Muscle layer of duodenum (tissue), 2 donors: ENCODE measurements around the gene TRIP4.
"Not testable (repeated sequence)": the region's sequence is repeated elsewhere in the genome, so short reads cannot be mapped to it uniquely, and the experiment has no call there.

Experiments
- H3K27ac ChIP-seq: one replicate; pipeline ENCODE4 v1.7.0; 2013; ENCODE audit warnings: mild to moderate bottlenecking, low read length
- H3K27me3 ChIP-seq: one replicate; pipeline ENCODE4 v1.7.0; 2013; ENCODE audit warnings: low read depth, mild to moderate bottlenecking, control low read depth, low read length
- H3K36me3 ChIP-seq, 2 donors: one replicate each; pipeline ENCODE4 v1.7.0; 2013; ENCODE audit warnings: low read length in 2 of 2, control low read depth in 1 of 2, mild to moderate bottlenecking in 1 of 2; ENCODE audit not compliant: insufficient read depth in 2 of 2, control insufficient read depth in 1 of 2
- H3K4me1 ChIP-seq, 2 donors: one replicate each; pipeline ENCODE4 v1.7.0; 2013; ENCODE audit warnings: low read length in 2 of 2, mild to moderate bottlenecking in 2 of 2, control low read depth in 1 of 2, moderate library complexity in 1 of 2; ENCODE audit not compliant: insufficient read depth in 2 of 2, control insufficient read depth in 1 of 2
- H3K4me3 ChIP-seq, 2 donors: one replicate each; pipeline ENCODE4 v1.7.0; 2013; ENCODE audit warnings: low read length in 2 of 2, low read depth in 1 of 2, mild to moderate bottlenecking in 1 of 2
- H3K9me3 ChIP-seq, 2 donors: one replicate each; pipeline ENCODE4 v1.7.0; 2013; ENCODE audit warnings: low read length in 2 of 2, control low read depth in 1 of 2, mild to moderate bottlenecking in 1 of 2; ENCODE audit not compliant: control insufficient read depth in 1 of 2
- donor health status: healthy.

TRIP4 gene

GRCh38 chr15:64466408-64467141 lies 78.9 kb downstream of the TRIP4 start:
- Histone ChIP-seq H3K36me3 (no peaks in the 10 kb centered on the region), H3K27me3 (no peaks in the 10 kb centered on the region), H3K27ac (no peak overlapping the region), H3K9me3 (no peaks in the 10 kb centered on the region), H3K4me1 (peaks cover 27 to 52% of the 10 kb centered on the region in 2 donors), H3K4me3 (no peak overlapping the region)

- no peaks in the 10 kb centered on the region for H3K9me3 ChIP-seq
- H3K27ac ChIP-seq = no peak overlapping the region
- H3K36me3 ChIP-seq = no peaks in the 10 kb centered on the region
- H3K4me1 ChIP-seq = peaks cover under 1 to 5% of the 10 kb centered on the region in 2 donors
- no peak overlapping the region for H3K4me3 ChIP-seq
- H3K27me3 ChIP-seq = no peaks in the 10 kb centered on the region
Observed at GRCh38 chr15:64472161-64472560, 84.5 kb downstream of the TRIP4 start.

GRCh38 chr15:64474846-64475245 lies 87.2 kb downstream of the TRIP4 start:
- no peaks in the 10 kb centered on the region for H3K36me3 ChIP-seq
- H3K4me1 ChIP-seq = no peaks in the 10 kb centered on the region
- H3K9me3 ChIP-seq = no peaks in the 10 kb centered on the region
- H3K27ac ChIP-seq = no peak overlapping the region
- no peaks in the 10 kb centered on the region for H3K27me3 ChIP-seq
- H3K4me3 ChIP-seq = no peak overlapping the region

GRCh38 chr15:64476550-64476949 lies 88.9 kb downstream of the TRIP4 start:
- Histone ChIP-seq H3K27ac (no peak overlapping the region), H3K27me3 (no peaks in the 10 kb centered on the region), H3K4me1 (no peaks in the 10 kb centered on the region), H3K36me3 (no peaks in the 10 kb centered on the region), H3K9me3 (no peaks in the 10 kb centered on the region), H3K4me3 (no peak overlapping the region)

- Histone ChIP-seq H3K27ac (no peak overlapping the region), H3K36me3 (no peaks in the 10 kb centered on the region), H3K4me3 (no peak overlapping the region), H3K4me1 (no peaks in the 10 kb centered on the region), H3K9me3 (no peaks in the 10 kb centered on the region), H3K27me3 (no peaks in the 10 kb centered on the region)
Observed at GRCh38 chr15:64478863-64479262, 91.2 kb downstream of the TRIP4 start.

- Histone ChIP-seq H3K4me1 (no peaks in the 10 kb centered on the region), H3K36me3 (no peaks in the 10 kb centered on the region), H3K27ac (no peak overlapping the region)
Observed at GRCh38 chr15:64480891-64481290, 93.3 kb downstream of the TRIP4 start.

GRCh38 chr15:64483749-64484148 lies 96.1 kb downstream of the TRIP4 start:
- no peak overlapping the region for H3K4me3 ChIP-seq
- no peaks in the 10 kb centered on the region for H3K36me3 ChIP-seq
- H3K27ac ChIP-seq = no peak overlapping the region
- H3K27me3 ChIP-seq = no peaks in the 10 kb centered on the region
- no peaks in the 10 kb centered on the region for H3K4me1 ChIP-seq
- no peaks in the 10 kb centered on the region for H3K9me3 ChIP-seq

More at GRCh38 chr15:64480891-64481290, 93.3 kb downstream of the TRIP4 start:
- no peak overlapping the region for H3K4me3 ChIP-seq
- H3K9me3 ChIP-seq = no peaks in the 10 kb centered on the region
- H3K27me3 ChIP-seq = no peaks in the 10 kb centered on the region

- H3K27me3 ChIP-seq = no peaks in the 10 kb centered on the region
- no peaks in the 10 kb centered on the region for H3K36me3 ChIP-seq
- peaks cover 0 to 5% of the 10 kb centered on the region in 2 donors for H3K4me1 ChIP-seq
- no peak overlapping the region for H3K27ac ChIP-seq
- no peaks in the 10 kb centered on the region for H3K9me3 ChIP-seq
- H3K4me3 ChIP-seq = no peak overlapping the region
Observed at GRCh38 chr15:64485796-64486195, 98.2 kb downstream of the TRIP4 start.

GRCh38 chr15:64490598-64491259 lies 103.1 kb downstream of the TRIP4 start:
- Histone ChIP-seq H3K27ac (no peak overlapping the region), H3K4me3 (no peak overlapping the region), H3K9me3 (no peaks in the 10 kb centered on the region), H3K4me1 (peaks cover 0 to 19% of the 10 kb centered on the region in 2 donors), H3K36me3 (no peaks in the 10 kb centered on the region), H3K27me3 (no peaks in the 10 kb centered on the region)

GRCh38 chr15:64493641-64494040 lies 106.0 kb downstream of the TRIP4 start:
- H3K4me3 ChIP-seq = no peak overlapping the region
- peaks cover 0 to 19% of the 10 kb centered on the region in 2 donors for H3K4me1 ChIP-seq
- H3K9me3 ChIP-seq = no peaks in the 10 kb centered on the region

GRCh38 chr15:64495968-64496367 lies 108.3 kb downstream of the TRIP4 start:
- H3K4me1 ChIP-seq = peaks cover under 1 to 24% of the 10 kb centered on the region in 2 donors

More at GRCh38 chr15:64493641-64494040, 106.0 kb downstream of the TRIP4 start:
- Histone ChIP-seq H3K27me3 (no peaks in the 10 kb centered on the region), H3K36me3 (no peaks in the 10 kb centered on the region), H3K27ac (no peak overlapping the region)

More at GRCh38 chr15:64495968-64496367, 108.3 kb downstream of the TRIP4 start:
- peaks cover 6 to 14% of the 10 kb centered on the region in 2 donors for H3K36me3 ChIP-seq
- H3K27ac ChIP-seq, H3K9me3 ChIP-seq, H3K27me3 ChIP-seq, H3K4me3 ChIP-seq: not testable (repeated sequence)
